IPS-15b (cell line): ENCODE results near the gene HOMER3.

Experiments
- H3K27me3 ChIP-seq: one replicate; pipeline ENCODE4 v1.6.1; 2013; ENCODE audit warnings: low read length; ENCODE audit not compliant: control insufficient read depth, insufficient read depth
- H3K36me3 ChIP-seq: one replicate; pipeline ENCODE4 v1.6.1; 2013; ENCODE audit warnings: low read length; ENCODE audit not compliant: control insufficient read depth, insufficient read depth
- H3K4me1 ChIP-seq: one replicate; pipeline ENCODE4 v1.6.1; 2013; ENCODE audit warnings: mild to moderate bottlenecking, low read length; ENCODE audit not compliant: control insufficient read depth, insufficient read depth
- H3K4me3 ChIP-seq: one replicate; pipeline ENCODE4 v1.5.1; 2013; ENCODE audit warnings: low read depth, low read length
- H3K9ac ChIP-seq: one replicate; pipeline ENCODE4 v1.6.1; 2013; ENCODE audit warnings: low read depth, mild to moderate bottlenecking, low read length
- H3K9me3 ChIP-seq: one replicate; pipeline ENCODE4 v1.6.1; 2013; ENCODE audit warnings: mild to moderate bottlenecking, low read length; ENCODE audit not compliant: control insufficient read depth, insufficient read depth

The HOMER3 gene

GRCh38 chr19:18879579-18880373 lies 61.2 kb downstream of the HOMER3 start:
- Histone ChIP-seq H3K27me3 (no peaks in the 10 kb centered on the region), H3K36me3 (peaks cover 29% of the 10 kb centered on the region), H3K9ac (no peak overlapping the region), H3K4me1 (no peaks in the 10 kb centered on the region), H3K9me3 (no peaks in the 10 kb centered on the region), H3K4me3 (no peak overlapping the region)
